Neural cell (in vitro differentiated cells): Measurements from ENCODE around the gene ZFYVE26. TPM values are rescaled to one million over a fixed set of nuclear protein-coding genes. Genes with fewer than 3 reads are reported as not detected.
"Not testable (repeated sequence)": the region's sequence is repeated elsewhere in the genome, so short reads cannot be mapped to it uniquely, and the experiment has no call there.

Source experiments
- H2AFZ ChIP-seq: fragments of 200-600, 300-800 bp; sonication (generic), shearing (Covaris generic); 2 replicates; pipeline ENCODE4 v1.6.0; 2014; ENCODE audit warnings: low read depth, mild to moderate bottlenecking, antibody characterized with exemption, low read length, moderate library complexity
- H3F3A ChIP-seq: fragments of 200-600 bp; shearing (Covaris generic); 2 replicates; pipeline ENCODE4 v1.6.1; 2016; ENCODE audit warnings: mild to moderate bottlenecking, moderate library complexity, mixed read lengths, antibody characterized with exemption, low read length; ENCODE audit not compliant: insufficient read depth, poor library complexity, severe bottlenecking
- H3K27ac ChIP-seq: fragments of 200-600, 300-800 bp; sonication (generic), shearing (Covaris generic); 2 replicates; pipeline ENCODE4 v1.5.1; 2014; ENCODE audit warnings: mild to moderate bottlenecking, low read length, moderate library complexity
- H3K27me3 ChIP-seq: fragments of 300-800, 200-600 bp; sonication (generic), shearing (Covaris generic); 2 replicates; pipeline ENCODE4 v1.6.0; 2014; ENCODE audit warnings: mild to moderate bottlenecking, low read depth, low read length, moderate library complexity; ENCODE audit not compliant: insufficient read depth
- H3K36me3 ChIP-seq: fragments of 300-800, 200-600 bp; sonication (generic), shearing (Covaris generic); 2 replicates; pipeline ENCODE4 v1.5.1; 2014; ENCODE audit warnings: mild to moderate bottlenecking, antibody characterized with exemption, low read length, moderate library complexity; ENCODE audit not compliant: insufficient read depth
- H3K4me2 ChIP-seq: fragments of 300-800, 200-600 bp; sonication (generic), shearing (Covaris generic); 2 replicates; pipeline ENCODE4 v1.6.0; 2014; ENCODE audit warnings: mild to moderate bottlenecking, low read length
- H3K4me3 ChIP-seq: fragments of 300-800, 200-600 bp; sonication (generic), shearing (Covaris generic); 2 replicates; pipeline ENCODE4 v1.5.1; 2014; ENCODE audit warnings: mild to moderate bottlenecking, low read length, moderate library complexity
- H3K79me2 ChIP-seq: fragments of 200-600 bp; shearing (Covaris generic); replicated peaks from 2 replicates; pipeline ENCODE4 v1.6.0; 2014; ENCODE audit warnings: mild to moderate bottlenecking, low read length, moderate library complexity; ENCODE audit not compliant: insufficient read depth
- H3K9ac ChIP-seq: fragments of 300-800, 200-600 bp; sonication (generic), shearing (Covaris generic); 2 replicates; pipeline ENCODE4 v1.6.1; 2016; ENCODE audit warnings: mild to moderate bottlenecking, low read length, mixed read lengths
- H3K9me2 ChIP-seq: fragments of 200-600 bp; shearing (Covaris generic); 2 replicates; pipeline ENCODE4 v1.6.1; 2016; ENCODE audit warnings: mild to moderate bottlenecking, low read length, mixed read lengths; ENCODE audit not compliant: insufficient read depth
- H3K9me3 ChIP-seq: fragments of 200-600, 300-800 bp; sonication (generic), shearing (Covaris generic); 2 replicates; pipeline ENCODE4 v1.6.1; 2016; ENCODE audit warnings: mild to moderate bottlenecking, mixed run types, low read length, moderate library complexity, mixed read lengths
- H4K20me1 ChIP-seq: fragments of 200-600 bp; shearing (Covaris generic); 2 replicates; pipeline ENCODE4 v1.6.1; 2016; ENCODE audit warnings: mild to moderate bottlenecking, mixed run types; ENCODE audit not compliant: insufficient read depth
- EP300 ChIP-seq: fragments of 450-650 bp; conservative IDR thresholded peaks from 2 replicates; pipeline ENCODE4 v1.6.1; 2014; ENCODE audit warnings: antibody characterized with exemption, mild to moderate bottlenecking, moderate library complexity; ENCODE audit not compliant: poor library complexity, severe bottlenecking
- EZH2 ChIP-seq: fragments of 200-600, 300-800 bp; shearing (Covaris generic), sonication (generic); IDR thresholded peaks from 2 replicates; pipeline ENCODE4 v1.6.1; 2014; ENCODE audit warnings: antibody characterized with exemption, low read length, borderline replicate concordance, mild to moderate bottlenecking; ENCODE audit not compliant: insufficient read depth, poor library complexity, severe bottlenecking
- MXI1 ChIP-seq: fragments of 450-650 bp; conservative IDR thresholded peaks from 2 replicates; pipeline ENCODE4 v1.6.1; 2014; ENCODE audit warnings: antibody characterized with exemption, mild to moderate bottlenecking; ENCODE audit not compliant: poor library complexity, severe bottlenecking
- POLR2AphosphoS5 ChIP-seq: IDR thresholded peaks from 2 replicates; pipeline ENCODE4 v1.6.1; 2012
- RAD21 ChIP-seq: fragments of 450-650 bp; conservative IDR thresholded peaks from 2 replicates; pipeline ENCODE4 v1.6.1; 2014; ENCODE audit warnings: antibody characterized with exemption, mild to moderate bottlenecking, moderate library complexity
- SMC3 ChIP-seq: fragments of 450-650 bp; conservative IDR thresholded peaks from 2 replicates; pipeline ENCODE4 v1.6.1; 2014; ENCODE audit warnings: antibody characterized with exemption, mild to moderate bottlenecking, moderate library complexity; ENCODE audit not compliant: poor library complexity
- TAF1 ChIP-seq: IDR thresholded peaks from 2 replicates; pipeline ENCODE4 v1.6.1; 2012; ENCODE audit warnings: low read depth
- polyA plus RNA-seq: library from polyadenylated mRNA; depleted of rRNA; stranded (reverse); fragments of >200 nt; gene quantifications from 2 replicates; pipeline ENCODE4 v1.2.3, GENCODE V29; 2014
- TF ChIP-seq, protein P1 (sequence below): fragments of 450-650 bp; IDR thresholded peaks from 2 replicates; pipeline ENCODE4 v1.5.1; 2014; ENCODE audit warnings: antibody characterized with exemption, mild to moderate bottlenecking, moderate library complexity; ENCODE audit not compliant: poor library complexity, severe bottlenecking
- TF ChIP-seq, protein P2 (sequence below): IDR thresholded peaks from 2 replicates; pipeline ENCODE4 v1.6.1; 2012; ENCODE audit warnings: borderline replicate concordance

The ZFYVE26 gene
- polyA plus RNA-seq, 1 donor from 2014 or later: 8.5 TPM

DNA sequence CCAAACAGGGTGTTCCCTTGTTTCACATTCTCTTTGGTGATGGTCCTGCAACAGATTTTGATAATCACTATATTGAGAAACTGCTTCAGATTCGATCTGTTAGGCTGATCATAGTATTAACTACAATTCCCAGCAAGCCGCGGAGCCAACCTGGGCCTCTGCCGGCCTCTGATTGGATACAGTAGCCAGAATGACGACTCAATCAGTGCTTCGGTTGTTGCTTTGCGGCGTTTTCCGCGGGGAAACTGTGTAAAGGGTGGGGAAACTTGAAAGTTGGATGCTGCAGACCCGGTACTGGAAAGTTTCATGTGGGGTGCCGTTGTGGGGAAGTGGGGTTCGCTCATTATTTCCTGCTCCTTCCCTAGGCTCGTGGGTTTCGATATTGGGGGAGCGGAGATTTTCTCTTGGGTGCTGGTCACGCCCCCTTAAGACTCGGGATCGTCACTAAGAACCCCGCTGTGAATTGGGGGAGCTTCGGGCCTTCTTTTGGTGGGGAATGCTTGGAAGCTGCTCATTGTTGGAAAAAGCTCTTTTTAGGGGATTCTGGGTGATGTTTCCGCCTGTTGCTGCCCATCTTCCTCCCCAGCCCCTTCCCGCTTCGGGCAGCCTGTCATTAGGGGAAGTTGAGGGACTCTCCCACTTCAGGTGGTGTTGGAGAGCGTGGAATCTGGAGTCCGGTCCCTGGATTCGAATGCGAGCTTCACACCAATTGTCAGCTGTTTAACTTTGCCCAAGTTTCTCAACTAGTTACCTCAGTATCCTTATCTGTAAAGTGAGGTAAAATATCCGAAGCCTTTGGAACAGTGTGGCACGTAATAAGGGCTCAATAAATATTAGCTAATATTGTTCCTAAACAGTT lies 3.4 kb upstream of the ZFYVE26 start, which contains the start of gene RAD51B:
Gene RAD51B, plus strand, starts transcription at position 217 of the 859 bp plus-strand sequence.
- Histone ChIP-seq H3K27ac (no peak within 1 kb of the TSS), H4K20me1 (no peaks in the 10 kb centered on the region), H3K27me3 (no peaks in the 10 kb centered on the region), H3K36me3 (no peaks in the 10 kb centered on the region), H3K4me2 (peak within 1 kb of the TSS; percentile 77), H3K9me3 (no peaks in the 10 kb centered on the region), H3K79me2 (peaks cover 12% of the 10 kb centered on the region), H3F3A (no peaks in the 10 kb centered on the region), H2AFZ (peak within 1 kb of the TSS; percentile 96), H3K9ac (peak within 1 kb of the TSS; percentile 49), H3K4me3 (peak within 1 kb of the TSS; percentile 77), H3K9me2 (no peaks in the 10 kb centered on the region)
- TF ChIP-seq EZH2: no peak
- peak; percentile 14 for TF ChIP-seq RAD21
- peak; percentile 77 for TF ChIP-seq MXI1

DNA sequence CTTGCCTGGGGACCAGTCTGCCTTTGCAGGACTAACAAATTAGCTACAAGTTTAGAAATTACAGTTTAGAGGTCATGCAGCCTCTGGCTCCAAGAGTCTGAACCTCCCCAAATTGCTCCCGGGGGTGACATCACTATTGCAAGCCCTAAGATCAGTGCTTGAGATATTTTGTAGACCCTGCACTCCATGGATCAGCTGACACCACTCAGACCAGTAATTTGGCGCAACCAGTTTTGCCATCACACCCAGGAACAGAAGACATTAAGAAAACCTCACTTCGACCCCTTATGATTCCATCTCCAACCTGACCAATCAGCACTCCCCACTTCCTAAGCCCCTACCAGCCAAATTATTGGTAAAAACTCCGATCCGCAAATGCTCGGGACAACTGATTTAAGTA lies 2.1 kb upstream of the ZFYVE26 start:
- H3K4me3 ChIP-seq, H2AFZ ChIP-seq: not testable (repeated sequence)

DNA sequence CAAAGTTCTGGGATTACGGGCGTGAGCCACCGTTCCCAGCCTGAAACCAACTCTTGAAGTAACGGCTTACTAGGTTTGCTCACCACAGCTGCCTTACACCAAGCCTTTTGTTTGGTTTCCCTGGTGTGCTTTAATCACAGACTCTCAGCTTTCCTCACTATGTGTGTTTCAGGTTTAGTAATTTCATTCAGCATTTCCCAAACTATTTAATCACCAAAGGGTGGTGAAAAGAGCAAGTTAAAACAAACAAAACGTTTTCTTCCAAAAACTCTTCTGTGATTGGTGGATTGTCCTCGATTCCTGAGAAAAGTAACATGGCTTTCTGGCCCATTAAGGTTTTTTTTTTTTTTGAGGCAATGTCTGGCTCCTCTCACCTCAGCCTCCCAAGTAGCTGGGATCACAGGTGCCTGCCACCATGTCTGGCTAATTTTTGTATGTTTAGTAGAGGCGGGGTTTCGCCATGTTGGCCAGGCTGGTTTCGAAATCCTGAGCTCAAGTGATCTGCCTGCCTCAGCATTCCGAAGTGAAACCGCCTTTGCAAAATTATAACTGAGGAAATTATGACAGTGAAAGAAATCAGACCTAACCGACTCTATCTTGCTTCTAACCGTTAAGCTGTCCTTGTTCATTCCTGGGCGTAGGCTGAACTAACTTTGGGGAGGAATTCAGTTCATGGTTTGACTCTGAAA lies 1.5 kb upstream of the ZFYVE26 start:
- Histone ChIP-seq H2AFZ (no peak overlapping the region), H3K9me2 (no peaks in the 10 kb centered on the region), H3K27me3 (no peaks in the 10 kb centered on the region), H3K9me3 (no peaks in the 10 kb centered on the region), H3K4me2 (no peak overlapping the region), H3K4me3 (peak overlapping the region; percentile 75), H3F3A (no peaks in the 10 kb centered on the region), H3K27ac (no peak overlapping the region), H4K20me1 (no peaks in the 10 kb centered on the region), H3K79me2 (peaks cover 16% of the 10 kb centered on the region), H3K36me3 (no peaks in the 10 kb centered on the region), H3K9ac (no peak overlapping the region)
- TF ChIP-seq EZH2 (no peak), EP300 (no peak), TAF1 (no peak), POLR2AphosphoS5 (no peak), SMC3 (no peak), RAD21 (no peak), MXI1 (no peak)
- TF ChIP-seq, protein P1, sequence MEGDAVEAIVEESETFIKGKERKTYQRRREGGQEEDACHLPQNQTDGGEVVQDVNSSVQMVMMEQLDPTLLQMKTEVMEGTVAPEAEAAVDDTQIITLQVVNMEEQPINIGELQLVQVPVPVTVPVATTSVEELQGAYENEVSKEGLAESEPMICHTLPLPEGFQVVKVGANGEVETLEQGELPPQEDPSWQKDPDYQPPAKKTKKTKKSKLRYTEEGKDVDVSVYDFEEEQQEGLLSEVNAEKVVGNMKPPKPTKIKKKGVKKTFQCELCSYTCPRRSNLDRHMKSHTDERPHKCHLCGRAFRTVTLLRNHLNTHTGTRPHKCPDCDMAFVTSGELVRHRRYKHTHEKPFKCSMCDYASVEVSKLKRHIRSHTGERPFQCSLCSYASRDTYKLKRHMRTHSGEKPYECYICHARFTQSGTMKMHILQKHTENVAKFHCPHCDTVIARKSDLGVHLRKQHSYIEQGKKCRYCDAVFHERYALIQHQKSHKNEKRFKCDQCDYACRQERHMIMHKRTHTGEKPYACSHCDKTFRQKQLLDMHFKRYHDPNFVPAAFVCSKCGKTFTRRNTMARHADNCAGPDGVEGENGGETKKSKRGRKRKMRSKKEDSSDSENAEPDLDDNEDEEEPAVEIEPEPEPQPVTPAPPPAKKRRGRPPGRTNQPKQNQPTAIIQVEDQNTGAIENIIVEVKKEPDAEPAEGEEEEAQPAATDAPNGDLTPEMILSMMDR: no peak
- TF ChIP-seq, protein P2, sequence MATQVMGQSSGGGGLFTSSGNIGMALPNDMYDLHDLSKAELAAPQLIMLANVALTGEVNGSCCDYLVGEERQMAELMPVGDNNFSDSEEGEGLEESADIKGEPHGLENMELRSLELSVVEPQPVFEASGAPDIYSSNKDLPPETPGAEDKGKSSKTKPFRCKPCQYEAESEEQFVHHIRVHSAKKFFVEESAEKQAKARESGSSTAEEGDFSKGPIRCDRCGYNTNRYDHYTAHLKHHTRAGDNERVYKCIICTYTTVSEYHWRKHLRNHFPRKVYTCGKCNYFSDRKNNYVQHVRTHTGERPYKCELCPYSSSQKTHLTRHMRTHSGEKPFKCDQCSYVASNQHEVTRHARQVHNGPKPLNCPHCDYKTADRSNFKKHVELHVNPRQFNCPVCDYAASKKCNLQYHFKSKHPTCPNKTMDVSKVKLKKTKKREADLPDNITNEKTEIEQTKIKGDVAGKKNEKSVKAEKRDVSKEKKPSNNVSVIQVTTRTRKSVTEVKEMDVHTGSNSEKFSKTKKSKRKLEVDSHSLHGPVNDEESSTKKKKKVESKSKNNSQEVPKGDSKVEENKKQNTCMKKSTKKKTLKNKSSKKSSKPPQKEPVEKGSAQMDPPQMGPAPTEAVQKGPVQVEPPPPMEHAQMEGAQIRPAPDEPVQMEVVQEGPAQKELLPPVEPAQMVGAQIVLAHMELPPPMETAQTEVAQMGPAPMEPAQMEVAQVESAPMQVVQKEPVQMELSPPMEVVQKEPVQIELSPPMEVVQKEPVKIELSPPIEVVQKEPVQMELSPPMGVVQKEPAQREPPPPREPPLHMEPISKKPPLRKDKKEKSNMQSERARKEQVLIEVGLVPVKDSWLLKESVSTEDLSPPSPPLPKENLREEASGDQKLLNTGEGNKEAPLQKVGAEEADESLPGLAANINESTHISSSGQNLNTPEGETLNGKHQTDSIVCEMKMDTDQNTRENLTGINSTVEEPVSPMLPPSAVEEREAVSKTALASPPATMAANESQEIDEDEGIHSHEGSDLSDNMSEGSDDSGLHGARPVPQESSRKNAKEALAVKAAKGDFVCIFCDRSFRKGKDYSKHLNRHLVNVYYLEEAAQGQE: no peak

More for the DNA sequence above, 2.1 kb upstream of the ZFYVE26 start:
- not testable (repeated sequence) for H3K9ac ChIP-seq, H4K20me1 ChIP-seq, H3F3A ChIP-seq, H3K36me3 ChIP-seq, H3K9me2 ChIP-seq, H3K9me3 ChIP-seq, H3K4me2 ChIP-seq, H3K27me3 ChIP-seq, H3K27ac ChIP-seq
- H3K79me2 ChIP-seq: peaks cover 16% of the 10 kb centered on the region
